SW480 (cell line): Measurements from ENCODE around the gene FAAP100.

Source experiments
- DNase-seq: peaks from one replicate; pipeline ENCODE4 v3.0.0-alpha.2; 2016; ENCODE audit warnings: low spot score

Gene FAAP100

DNA sequence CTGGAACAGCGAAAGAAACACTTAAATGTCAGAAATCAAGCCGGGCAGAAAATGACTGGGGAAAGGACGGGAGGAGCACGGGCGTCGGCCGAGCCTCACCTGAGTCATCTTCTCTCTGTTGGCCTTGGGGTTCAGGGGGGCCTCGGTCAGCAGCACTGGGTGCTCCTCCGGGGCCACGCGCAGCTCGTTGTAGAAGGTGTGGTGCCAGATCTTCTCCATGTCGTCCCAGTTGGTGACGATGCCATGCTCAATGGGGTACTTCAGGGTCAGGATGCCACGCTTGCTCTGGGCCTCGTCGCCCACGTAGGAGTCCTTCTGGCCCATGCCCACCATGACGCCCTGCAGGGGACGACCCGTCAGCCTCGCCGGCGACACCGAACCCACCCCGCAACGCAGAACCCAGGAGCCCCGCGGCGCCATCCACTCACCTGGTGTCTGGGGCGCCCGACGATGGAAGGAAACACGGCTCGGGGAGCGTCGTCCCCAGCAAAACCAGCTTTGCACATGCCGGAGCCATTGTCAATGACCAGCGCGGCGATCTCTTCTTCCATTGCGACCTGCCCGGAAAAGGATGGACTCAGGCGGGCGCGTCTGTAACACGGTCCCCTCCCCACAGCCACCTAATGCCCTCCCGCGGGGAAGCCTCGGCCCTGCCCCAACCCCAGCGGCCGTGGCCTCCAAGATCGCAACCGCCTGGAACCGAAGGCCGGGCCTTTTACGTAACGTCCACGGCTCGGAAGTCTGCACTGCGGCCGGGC is 40.2 kb downstream of the FAAP100 start:
- no peak for DNase-seq

- no peak for DNase-seq
Measured at GRCh38 chr17:81511554-81511803, 40.7 kb downstream of the FAAP100 start.

DNA sequence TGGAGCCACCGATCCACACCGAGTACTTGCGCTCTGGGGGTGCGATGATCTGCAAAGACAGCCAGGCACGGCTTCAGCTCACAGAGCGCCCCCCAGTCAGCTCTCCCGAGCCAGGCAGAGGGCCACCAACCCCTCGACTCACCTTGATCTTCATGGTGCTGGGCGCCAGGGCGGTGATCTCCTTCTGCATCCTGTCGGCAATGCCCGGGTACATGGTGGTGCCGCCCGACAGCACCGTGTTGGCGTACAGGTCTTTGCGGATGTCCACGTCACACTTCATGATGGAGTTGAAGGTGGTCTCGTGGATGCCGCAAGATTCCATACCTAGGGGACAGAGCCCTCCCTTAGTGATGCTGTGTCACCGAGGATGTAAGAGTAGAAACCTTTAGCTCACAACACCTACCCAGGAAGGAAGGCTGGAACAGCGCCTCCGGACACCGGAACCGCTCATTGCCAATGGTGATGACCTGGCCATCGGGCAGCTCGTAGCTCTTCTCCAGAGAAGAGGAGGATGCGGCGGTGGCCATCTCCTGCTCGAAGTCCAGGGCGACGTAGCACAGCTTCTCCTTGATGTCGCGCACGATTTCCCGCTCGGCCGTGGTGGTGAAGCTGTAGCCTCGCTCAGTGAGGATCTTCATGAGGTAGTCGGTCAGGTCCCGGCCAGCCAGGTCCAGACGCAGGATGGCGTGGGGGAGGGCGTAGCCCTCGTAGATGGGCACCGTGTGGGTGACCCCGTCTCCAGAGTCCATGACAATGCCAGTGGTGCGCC is 41.2 kb downstream of the FAAP100 start:
- DNase-seq, result no peak

DNA sequence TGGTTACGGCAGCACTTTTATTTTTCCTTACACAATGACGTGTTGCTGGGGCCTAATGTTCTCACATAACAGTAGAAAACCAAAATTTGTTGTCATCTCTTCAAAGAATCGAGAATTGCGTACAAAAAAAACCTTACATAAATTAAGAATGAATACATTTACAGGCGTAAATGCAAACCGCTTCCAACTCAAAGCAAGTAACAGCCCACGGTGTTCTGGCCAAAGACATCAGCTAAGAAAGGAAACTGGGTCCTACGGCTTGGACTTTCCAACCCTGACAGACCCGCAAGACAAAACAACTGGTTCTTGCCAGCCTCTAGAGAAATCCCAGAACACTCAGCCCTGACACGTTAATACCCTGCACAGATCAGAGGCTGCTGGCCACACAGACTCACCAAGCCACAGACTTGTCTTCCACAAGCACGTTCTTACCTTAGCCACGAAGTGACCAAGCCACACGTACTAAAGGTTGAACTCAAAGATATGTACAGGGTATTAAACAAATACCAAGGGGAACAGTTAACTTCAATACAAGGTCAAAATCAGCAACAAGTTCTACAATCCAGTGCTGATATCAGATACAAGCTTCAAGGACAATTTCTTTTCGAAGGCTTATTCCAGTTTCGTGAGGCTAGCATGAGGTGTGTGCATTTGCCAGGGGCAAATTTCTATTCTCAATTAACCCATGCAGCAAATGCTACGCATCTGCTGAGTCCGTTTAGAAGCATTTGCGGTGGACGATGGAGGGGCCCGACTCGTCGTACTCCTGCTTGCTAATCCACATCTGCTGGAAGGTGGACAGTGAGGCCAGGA is 42.0 kb downstream of the FAAP100 start:
- DNase-seq, result no peak

GRCh38 chr17:81509207-81509971 is 42.8 kb downstream of the FAAP100 start:
- peak; percentile 48 for DNase-seq

GRCh38 chr17:81508639-81509206 is 43.4 kb downstream of the FAAP100 start:
- no peak for DNase-seq

DNA sequence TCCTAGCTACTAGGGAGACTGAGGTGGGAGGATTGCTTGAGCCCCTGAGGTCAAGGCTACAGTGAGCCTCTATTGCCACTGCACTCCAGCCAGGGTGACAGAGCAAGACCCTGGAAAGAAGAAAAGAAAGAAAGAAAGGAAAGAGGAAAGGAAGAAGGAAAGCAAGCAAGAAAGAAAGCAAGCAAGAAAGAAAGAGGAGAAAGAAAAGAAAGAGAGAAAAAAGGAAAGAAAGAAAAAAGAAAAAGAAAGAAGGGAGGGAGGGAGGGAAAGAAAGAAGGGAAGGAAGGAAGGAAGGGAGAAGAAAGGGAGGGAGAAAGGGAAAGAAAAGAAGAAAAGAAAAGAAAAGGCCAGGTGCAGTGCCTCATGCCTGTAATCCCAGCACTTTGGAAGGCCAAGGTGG is 48.5 kb downstream of the FAAP100 start:
- DNase-seq, result no peak

DNA sequence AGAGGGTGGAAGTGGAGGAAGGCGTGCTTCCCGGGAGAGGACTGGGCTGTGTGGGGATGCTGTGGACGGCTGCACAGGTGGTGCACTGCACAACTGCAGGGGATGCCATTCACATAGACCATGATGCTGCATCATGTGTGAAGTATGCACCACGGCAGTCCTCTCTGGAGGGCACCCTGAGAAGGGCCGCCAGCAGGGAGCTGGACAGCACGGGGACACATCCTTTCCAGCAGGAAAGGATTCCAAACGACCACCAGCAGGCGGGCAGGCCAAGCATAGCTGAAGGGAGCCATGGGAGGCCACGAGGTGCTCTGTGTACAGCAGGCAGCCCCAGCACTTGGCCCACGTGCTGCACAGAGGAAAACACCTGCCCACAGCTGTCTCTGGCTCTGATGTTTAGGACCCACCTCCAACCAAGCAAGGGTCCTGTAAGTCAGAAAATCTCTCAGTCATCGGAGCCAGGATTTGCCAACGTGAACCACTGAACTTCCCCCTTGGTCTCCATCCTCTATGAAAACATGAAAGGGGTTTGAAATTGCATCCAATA is 49.6 kb downstream of the FAAP100 start:
- no peak for DNase-seq

GRCh38 chr17:81500047-81500446 is 52.1 kb downstream of the FAAP100 start:
- no peak for DNase-seq

GRCh38 chr17:81499601-81499970 is 52.6 kb downstream of the FAAP100 start:
- DNase-seq, result no peak

- no peak for DNase-seq
Measured at GRCh38 chr17:81498953-81499600, 53.1 kb downstream of the FAAP100 start.

DNA sequence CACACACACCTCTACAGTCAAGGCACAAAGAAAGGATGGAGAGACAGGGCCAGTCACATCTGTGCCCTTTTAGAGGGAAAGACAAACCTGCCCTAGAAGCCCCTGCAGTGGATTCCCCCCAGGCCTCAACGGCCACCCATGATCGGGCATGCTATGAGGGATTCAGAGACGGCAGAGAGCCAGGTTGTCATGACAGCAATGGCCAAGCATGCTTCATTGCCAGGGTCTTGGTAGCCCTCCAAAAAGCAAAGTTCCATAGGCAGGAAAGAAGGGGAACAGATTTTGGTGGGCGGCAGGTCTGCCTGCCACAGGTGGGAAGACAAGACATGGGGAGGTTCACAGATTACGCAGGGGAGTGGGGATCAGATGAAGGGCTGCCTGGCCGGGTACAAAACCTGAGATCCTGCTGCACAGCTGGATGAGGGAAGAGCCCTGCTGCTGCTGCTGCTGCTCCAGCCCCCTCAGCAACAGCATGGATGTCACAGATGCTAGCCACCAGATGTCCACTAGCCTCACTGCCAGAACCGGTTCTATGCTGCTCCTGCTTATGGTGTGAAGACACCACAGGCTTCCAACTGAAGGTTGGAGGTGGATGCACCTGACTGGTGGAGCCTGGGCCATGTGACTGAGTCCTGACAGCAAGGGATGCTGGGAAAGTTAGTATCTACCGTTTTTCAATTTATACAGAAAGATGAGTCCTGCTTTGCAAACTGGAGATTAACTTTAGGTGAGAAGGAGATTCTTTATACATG is 57.4 kb downstream of the FAAP100 start:
- no peak for DNase-seq

DNA sequence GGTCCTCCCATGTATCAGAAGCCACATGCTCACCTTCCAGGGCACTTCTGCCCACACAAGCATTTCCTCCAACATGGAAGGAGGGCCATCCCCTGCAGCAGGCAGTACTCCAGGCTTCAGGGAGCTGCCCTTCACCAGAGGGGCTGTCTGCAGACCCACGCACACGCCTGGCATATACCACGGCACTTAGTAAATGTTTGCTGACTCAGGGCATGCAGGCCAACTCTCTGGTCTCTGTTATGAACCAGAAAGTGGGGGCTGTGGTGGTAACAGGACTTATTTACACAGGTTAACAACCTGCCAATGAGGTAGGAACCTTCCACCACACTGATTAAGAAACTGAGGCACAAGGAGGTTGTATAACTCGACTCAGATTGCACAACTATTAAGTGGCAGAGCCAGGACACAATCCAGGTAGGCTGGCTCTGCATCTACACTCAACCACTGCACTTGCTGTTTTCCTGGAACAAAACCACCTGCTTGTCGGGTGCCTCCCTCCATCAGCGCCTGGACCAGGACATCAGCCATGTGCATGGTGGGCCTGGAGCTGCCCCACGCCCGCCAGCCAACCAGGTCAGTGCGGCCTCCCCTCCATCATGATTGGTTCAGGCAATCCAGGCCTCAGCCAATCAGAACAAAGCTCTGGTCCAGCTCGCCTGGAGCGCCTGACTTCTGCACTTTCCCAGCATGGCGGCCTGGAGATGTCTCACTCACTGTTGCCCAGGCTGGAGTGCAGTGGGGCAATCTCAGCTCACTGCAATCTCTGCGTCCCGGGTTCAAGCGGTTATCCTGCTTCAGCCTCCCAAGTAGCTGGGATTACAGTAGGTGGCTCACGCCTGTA is 58.7 kb downstream of the FAAP100 start:
- DNase-seq, result no peak

GRCh38 chr17:81492706-81493105 is 59.4 kb downstream of the FAAP100 start:
- no peak for DNase-seq

DNA sequence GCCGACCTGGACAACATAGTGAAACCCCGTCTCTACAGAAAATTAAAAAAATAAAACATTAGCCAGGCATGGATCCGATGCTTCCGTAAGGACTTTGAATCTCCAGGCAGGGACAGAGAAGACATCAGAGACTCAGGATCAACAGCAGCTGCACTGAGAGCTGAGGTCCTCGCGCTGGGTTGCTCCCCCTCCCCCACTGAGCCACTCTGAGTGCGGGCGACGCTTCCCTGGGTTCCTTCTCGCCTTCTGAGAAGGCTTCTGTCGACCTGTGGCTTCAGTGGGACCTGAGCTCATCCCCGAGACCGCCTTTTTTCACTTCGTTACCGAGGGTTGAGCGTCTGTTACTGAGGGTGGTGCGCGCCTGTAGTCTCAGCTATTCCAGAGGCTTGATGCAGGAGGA is 60.0 kb downstream of the FAAP100 start:
- no peak for DNase-seq

- DNase-seq, result no peak
Measured at GRCh38 chr17:81491761-81492160, 60.4 kb downstream of the FAAP100 start.

DNA sequence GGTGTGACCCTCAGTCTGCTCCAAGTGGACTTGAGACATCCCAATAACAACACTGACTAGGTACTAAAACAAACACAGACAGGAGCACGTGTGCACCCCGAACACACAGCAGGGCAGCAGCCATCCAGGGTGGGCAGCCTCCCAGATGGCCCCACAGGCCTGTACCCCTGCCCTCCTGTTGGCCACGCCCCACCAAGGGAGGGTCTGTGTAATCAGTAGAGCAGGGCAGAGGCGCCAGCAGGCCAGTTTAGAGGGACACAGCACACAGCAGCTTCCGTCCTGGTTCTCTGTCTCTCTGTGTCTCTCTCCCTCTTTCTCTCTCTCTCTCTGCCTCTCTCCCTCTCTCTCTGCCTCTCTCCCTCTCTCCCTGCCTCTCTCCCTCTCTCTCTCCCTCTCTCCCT is 61.0 kb downstream of the FAAP100 start:
- no peak for DNase-seq

DNA sequence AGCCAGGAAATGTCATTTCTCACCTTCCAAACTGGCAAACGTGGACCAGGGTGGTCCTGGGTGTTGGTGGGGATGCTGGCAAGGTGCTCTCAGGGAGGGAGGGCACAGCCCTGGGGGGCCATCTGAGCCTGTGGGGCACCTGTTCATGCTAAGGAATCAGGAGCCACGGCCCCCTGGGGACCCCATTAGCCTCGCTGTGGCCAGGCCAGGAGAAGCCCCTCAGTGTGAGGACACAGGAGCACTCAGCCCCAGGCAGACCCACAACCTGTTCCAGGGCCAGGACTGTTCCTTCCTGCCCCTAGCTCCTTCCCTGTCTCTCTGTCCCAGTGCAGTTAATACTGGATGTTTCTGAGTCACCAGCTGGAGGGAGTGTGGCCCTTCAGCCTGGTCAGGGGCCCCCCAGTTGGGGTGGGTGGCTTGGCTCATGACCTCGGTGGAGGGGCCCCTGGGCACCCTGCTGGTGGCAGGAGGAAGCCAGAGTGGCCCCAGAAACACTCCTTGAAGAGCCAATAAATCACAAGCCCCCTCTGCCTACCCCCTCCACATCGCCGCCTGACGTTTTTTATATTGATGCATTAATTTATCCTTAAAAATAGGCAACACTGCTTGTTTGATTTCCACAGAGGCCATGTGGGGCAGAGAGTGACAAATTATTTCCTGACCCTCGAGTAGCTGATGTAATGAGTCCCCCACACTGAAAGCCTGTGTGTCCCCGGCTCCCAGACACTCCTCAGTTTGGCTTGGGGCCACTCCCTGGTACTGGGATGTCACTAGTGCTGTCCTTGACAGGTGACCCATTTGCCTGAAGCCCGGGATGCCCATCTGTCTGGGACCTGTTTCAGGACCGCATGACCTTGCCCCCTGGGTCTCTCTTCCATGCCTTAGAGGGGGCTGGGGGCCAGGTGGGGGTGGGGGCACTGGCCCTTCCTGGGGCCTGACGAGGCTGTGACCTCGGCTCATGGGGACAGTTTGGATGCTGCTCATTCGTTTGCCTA is 61.9 kb downstream of the FAAP100 start:
- no peak for DNase-seq
